ENCODE data around the gene APMAP.
"Not testable (repeated sequence)": the region's sequence is repeated elsewhere in the genome, so short reads cannot be mapped to it uniquely, and the experiment has no call there.

APMAP gene

GRCh38 chr20:24950836-24951525 is 41.6 kb downstream of the APMAP start:
- H3K4me3 ChIP-seq, result no peak overlapping the region
- DNase-seq (ENCODE audit: low spot score), result peak; percentile 62
- no peak overlapping the region for H3K27ac ChIP-seq

GRCh38 chr20:24950128-24950835 is 42.3 kb downstream of the APMAP start:
- peak; percentile 69 for DNase-seq (ENCODE audit: low spot score)
- no peak overlapping the region for H3K4me3 ChIP-seq
- no peak for TF ChIP-seq CTCF (IDR thresholded peaks at IDR 0.05)
- H3K27ac ChIP-seq, result peak overlapping the region in 1 of 2 donors; percentile 32

More at GRCh38 chr20:24950836-24951525, 41.6 kb downstream of the APMAP start:
- TF ChIP-seq CTCF (IDR thresholded peaks at IDR 0.05), result no peak

- H3K27ac ChIP-seq, result peak overlapping the region in 1 of 2 donors; percentile 45
- DNase-seq (ENCODE audit: low spot score), result no peak
- TF ChIP-seq CTCF (IDR thresholded peaks at IDR 0.05), result no peak
- peak overlapping the region; percentile 48 for H3K4me3 ChIP-seq
Measured at GRCh38 chr20:24949756-24950127, 42.8 kb downstream of the APMAP start.

GRCh38 chr20:24948939-24949679 is 43.4 kb downstream of the APMAP start, which contains the start of gene CST7:
Gene CST7 (plus strand): TSS chr20:24949269. CDS start chr20:24949506, 237 bp downstream.
- no peak for TF ChIP-seq CTCF (IDR thresholded peaks at IDR 0.05)
- DNase-seq (ENCODE audit: low spot score), result peak; percentile 72
- peak within 1 kb of the TSS; percentile 48 for H3K4me3 ChIP-seq
- peak within 1 kb of the TSS in 1 of 2 donors; percentile 45 for H3K27ac ChIP-seq

- H3K27ac ChIP-seq; H3K4me3 ChIP-seq; DNase-seq (ENCODE audit: low spot score): not testable (repeated sequence)
Measured at GRCh38 chr20:24948396-24948938, 44.1 kb downstream of the APMAP start.

- not testable (repeated sequence) for H3K4me3 ChIP-seq; DNase-seq (ENCODE audit: low spot score); H3K27ac ChIP-seq
Measured at GRCh38 chr20:24946376-24946775, 46.2 kb downstream of the APMAP start.

- H3K27ac ChIP-seq, result no peak overlapping the region
- TF ChIP-seq CTCF (IDR thresholded peaks at IDR 0.05), result no peak
- DNase-seq (ENCODE audit: low spot score), result no peak
- H3K4me3 ChIP-seq, result no peak overlapping the region
Measured at GRCh38 chr20:24943731-24944130, 48.8 kb downstream of the APMAP start.

Data from coronary artery (tissue), 2 donors.